Fibroblast of skin of back (primary cell): ENCODE measurements around the gene ECSIT.

Experiments
- DNase-seq: peaks from one replicate; pipeline ENCODE4 v3.0.0-alpha.2; 2013

Gene ECSIT

GRCh38 chr19:11499890-11500420, 29.0 kb downstream of the ECSIT start:
- DNase-seq = no peak

GRCh38 chr19:11499220-11499726, 29.7 kb downstream of the ECSIT start:
- DNase-seq = no peak

- peak; percentile 85 for DNase-seq
Observed at GRCh38 chr19:11496391-11497163, 32.4 kb downstream of the ECSIT start.

- DNase-seq = no peak
Observed at GRCh38 chr19:11495885-11496284, 33.0 kb downstream of the ECSIT start.

GRCh38 chr19:11495481-11495880, 33.5 kb downstream of the ECSIT start:
- no peak for DNase-seq

GRCh38 chr19:11494634-11495285, 34.2 kb downstream of the ECSIT start:
- DNase-seq = no peak

GRCh38 chr19:11489378-11489777, 39.6 kb downstream of the ECSIT start:
- no peak for DNase-seq

GRCh38 chr19:11486661-11487503, 42.1 kb downstream of the ECSIT start:
- DNase-seq = no peak

GRCh38 chr19:11485245-11485837, 43.6 kb downstream of the ECSIT start:
- DNase-seq = no peak

GRCh38 chr19:11483366-11484111, 45.4 kb downstream of the ECSIT start:
- DNase-seq = no peak

- DNase-seq = peak; percentile 78
Observed at GRCh38 chr19:11482384-11483050, 46.4 kb downstream of the ECSIT start.

GRCh38 chr19:11481534-11482383, 47.2 kb downstream of the ECSIT start:
- peak; percentile 89 for DNase-seq

- DNase-seq = no peak
Observed at GRCh38 chr19:11480715-11481533, 48.0 kb downstream of the ECSIT start, which contains the start of gene ELAVL3. TSS of gene ELAVL3 (minus strand) at chr19:11481046. CDS start at chr19:11480608, 438 bp downstream.

GRCh38 chr19:11479898-11480714, 48.8 kb downstream of the ECSIT start:
- no peak for DNase-seq

GRCh38 chr19:11479090-11479897, 49.6 kb downstream of the ECSIT start:
- DNase-seq = peak; percentile 22

GRCh38 chr19:11478167-11479089, 50.5 kb downstream of the ECSIT start:
- DNase-seq = no peak
